Endothelial cell of umbilical vein (primary cell): ENCODE measurements around the gene SPOP. TPM values are rescaled to one million over a fixed set of nuclear protein-coding genes. Genes with fewer than 3 reads are reported as not detected.

ENCODE experiments used
- BruUV-seq: library from RNA; stranded (reverse); fragments of 400-500 nt; replicated peaks from 2 replicates; lab custom pipeline; 2021; lab: Mats Ljungman, UMichigan
- CTCF ChIA-PET: fragments of 300-600, 350-600 bp; sonication (Branson Sonifier 250); formaldehyde crosslinking; loops from one replicate; lab custom pipeline; 2021; ENCODE audit warnings: antibody characterized with exemption, inconsistent platforms; lab: Charles Lee
- POLR2A ChIA-PET: fragments of 300-600, 350-600 bp; sonication (Branson Sonifier 250); formaldehyde crosslinking; loops from one replicate; lab custom pipeline; 2021; ENCODE audit warnings: antibody characterized with exemption, inconsistent platforms; lab: Charles Lee
- DNase-seq: peaks from one replicate; pipeline ENCODE4 v3.0.0-alpha.2; 2011; ENCODE audit warnings: low read depth, low spot score
- FAIRE-seq: peaks from 2 replicates; lab custom pipeline; 2011; peaks lifted over from hg19 to GRCh38; lab: Jason Lieb, UNC
- H2AFZ ChIP-seq: 2 replicates; pipeline ENCODE4 v1.6.0; 2012; ENCODE audit warnings: low read depth, low read length, control low read depth, inconsistent platforms
- H3K27ac ChIP-seq: 2 replicates; pipeline ENCODE4 v1.5.1; 2011; ENCODE audit warnings: low read depth, mild to moderate bottlenecking, control low read depth, low read length, moderate library complexity; ENCODE audit not compliant: insufficient read depth
- H3K27me3 ChIP-seq, 2 experiments: 2 replicates each; pipeline versions ENCODE4 v1.6.0 to v1.6.1; 2011; ENCODE audit warnings: low read length in 2 of 2, mixed read lengths in 1 of 2; ENCODE audit not compliant: control insufficient read depth in 2 of 2, insufficient read depth in 2 of 2
- H3K36me3 ChIP-seq, 2 experiments: 2 replicates in 1 of 2; 3 replicates in 1 of 2; pipeline ENCODE4 v1.5.1; 2011; ENCODE audit warnings: low read length in 2 of 2, mild to moderate bottlenecking in 1 of 2, moderate library complexity in 1 of 2; ENCODE audit not compliant: control insufficient read depth in 2 of 2, insufficient read depth in 2 of 2; ENCODE audit errors: extremely low read depth in 1 of 2
- H3K4me1 ChIP-seq: 3 replicates; pipeline ENCODE4 v1.5.1; 2011; ENCODE audit warnings: mild to moderate bottlenecking, low read length; ENCODE audit not compliant: control insufficient read depth, insufficient read depth; ENCODE audit errors: extremely low read depth
- H3K4me2 ChIP-seq: 2 replicates; pipeline ENCODE4 v1.6.1; 2011; ENCODE audit warnings: low read length, control low read depth, mixed read lengths; ENCODE audit not compliant: insufficient read depth
- H3K4me3 ChIP-seq, 3 experiments: fragments of 200-600 bp in 1 of 3; sonication (generic), shearing (Covaris generic) in 1 of 3; replicated peaks in 1 of 3; 2 replicates each; pipeline ENCODE4 v1.5.1; 2011 to 2016; ENCODE audit warnings: control low read depth in 3 of 3, low read length in 3 of 3, mild to moderate bottlenecking in 2 of 3, inconsistent platforms in 1 of 3, low read depth in 1 of 3, moderate library complexity in 1 of 3; ENCODE audit not compliant: insufficient read depth in 1 of 3
- H3K79me2 ChIP-seq: 2 replicates; pipeline ENCODE4 v1.6.0; 2012; ENCODE audit warnings: low read length, inconsistent platforms; ENCODE audit not compliant: control insufficient read depth, insufficient read depth
- H3K9ac ChIP-seq: replicated peaks from 2 replicates; pipeline ENCODE3; 2011; ENCODE audit warnings: low read length, control low read depth; ENCODE audit not compliant: insufficient read depth; ENCODE audit errors: extremely low read depth
- H3K9me1 ChIP-seq: replicated peaks from 3 replicates; pipeline ENCODE4 v1.6.0; 2011; ENCODE audit warnings: mild to moderate bottlenecking, low read length; ENCODE audit not compliant: control insufficient read depth, insufficient read depth; ENCODE audit errors: extremely low read depth
- H3K9me3 ChIP-seq: replicated peaks from 2 replicates; pipeline ENCODE4 v1.5.1; 2012; ENCODE audit warnings: low read length, inconsistent platforms; ENCODE audit not compliant: control insufficient read depth, insufficient read depth
- H4K20me1 ChIP-seq: replicated peaks from 2 replicates; pipeline ENCODE3; 2011; ENCODE audit warnings: mild to moderate bottlenecking, low read length; ENCODE audit not compliant: control insufficient read depth, insufficient read depth; ENCODE audit errors: extremely low read depth
- EZH2 ChIP-seq: IDR thresholded peaks from 2 replicates; pipeline ENCODE4 v1.6.1; 2012; ENCODE audit warnings: borderline replicate concordance, low read depth, mild to moderate bottlenecking, moderate library complexity, low read length, inconsistent platforms; ENCODE audit not compliant: severe bottlenecking
- FOS ChIP-seq: IDR thresholded peaks from 2 replicates; pipeline ENCODE4 v1.6.1; 2011; ENCODE audit warnings: mild to moderate bottlenecking, low read length, moderate library complexity, borderline replicate concordance; ENCODE audit not compliant: insufficient read depth
- GATA2 ChIP-seq: IDR thresholded peaks from 2 replicates; pipeline ENCODE4 v1.7.0; 2011; ENCODE audit warnings: low read depth, mild to moderate bottlenecking, moderate library complexity, mixed read lengths, low read length; ENCODE audit not compliant: insufficient read length, insufficient read depth
- JUN ChIP-seq: IDR thresholded peaks from 2 replicates; pipeline ENCODE4 v1.6.1; 2011; ENCODE audit warnings: borderline replicate concordance, low read depth; ENCODE audit not compliant: insufficient read length, insufficient read depth
- MYC ChIP-seq: IDR thresholded peaks from one replicate; pipeline ENCODE4 v1.6.1; 2011; ENCODE audit warnings: mild to moderate bottlenecking, low read depth, low read length
- POLR2A ChIP-seq: IDR thresholded peaks from 2 replicates; pipeline ENCODE4 v1.6.1; 2012; ENCODE audit warnings: low read depth, mild to moderate bottlenecking, control low read depth, low read length
- POLR2AphosphoS5 ChIP-seq: IDR thresholded peaks from 2 replicates; pipeline ENCODE4 v1.6.1; 2012; ENCODE audit warnings: low read depth, mild to moderate bottlenecking, control low read depth, low read length, moderate library complexity; ENCODE audit not compliant: insufficient read depth
- dilution Hi-C: fragments of 300-500 bp; cut with MboI; formaldehyde crosslinking; loops from one replicate; pipeline ENCODE4 v1.15.0; 2019; ENCODE audit warnings: low sequenced_read_pairs; ENCODE audit not compliant: extremely low pct_ligation_motif_present
- intact Hi-C: fragments of 100-400 bp; cut with micrococcal nuclease; formaldehyde crosslinking; loops from one replicate; pipeline ENCODE4 v1.10.0; 2022
- polyA plus RNA-seq, 4 experiments: library from polyadenylated mRNA; depleted of rRNA in 3 of 4; stranded (reverse) in 3 of 4; unstranded in 1 of 4; fragments of >200 nt; gene quantifications; 2 replicates each; pipeline versions ENCODE4 v1.2.1 to v1.2.3, GENCODE V29; 2011 to 2012; ENCODE audit warnings: missing spikeins in 1 of 4
- total RNA-seq: library from RNA; stranded (reverse); gene quantifications from 2 replicates; pipeline ENCODE4 v1.2.3, GENCODE V29; 2021
- TF ChIP-seq, protein P1 (sequence below), 2 donors: IDR thresholded peaks; 1 replicate in 1 of 2; 2 replicates in 1 of 2; pipeline ENCODE4 v1.5.1; 2011; ENCODE audit warnings: low read length in 2 of 2, mild to moderate bottlenecking in 2 of 2, moderate library complexity in 2 of 2, control low read depth in 1 of 2, inconsistent platforms in 1 of 2, low read depth in 1 of 2; ENCODE audit not compliant: insufficient read depth in 1 of 2; ENCODE audit errors: extremely low read depth in 1 of 2
- TF ChIP-seq, protein P2 (sequence below): IDR thresholded peaks from 2 replicates; pipeline ENCODE4 v1.6.1; 2011; ENCODE audit not compliant: insufficient read depth, insufficient read length

SPOP gene
- total and polyA plus RNA-seq, 2 donors (not counting 3 experiments of a cell fraction or from before 2014, with no cell fraction given): 46.9 to 61.0 TPM

DNA sequence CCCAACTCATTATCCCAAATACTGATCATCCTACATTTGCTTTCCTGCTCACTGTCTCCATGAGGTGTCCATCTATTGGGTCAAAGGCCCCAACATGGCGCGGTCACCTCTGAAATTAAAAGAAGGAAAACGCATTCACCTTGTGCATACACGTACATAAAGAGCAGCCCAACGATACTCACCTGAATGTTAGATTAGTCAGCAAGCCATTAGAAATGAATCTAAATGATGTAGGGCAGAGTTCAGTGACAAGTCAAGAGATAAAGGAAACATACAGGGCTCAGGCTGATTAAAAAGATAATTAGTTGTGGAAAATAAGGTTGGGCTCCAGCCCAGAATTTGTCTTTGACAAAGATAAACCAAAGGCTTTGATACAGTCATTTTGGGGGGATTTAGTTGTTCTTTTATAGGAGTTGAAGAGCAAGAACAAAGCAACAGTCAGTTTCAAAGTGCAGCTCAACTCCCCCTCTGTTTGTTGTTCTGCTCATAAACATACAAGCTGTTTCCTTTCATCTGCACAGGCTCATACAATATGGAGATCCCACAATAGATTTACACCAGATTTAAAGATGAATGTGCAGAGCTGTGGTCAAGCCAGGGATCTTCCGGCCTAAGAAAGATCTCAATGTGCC lies 81.2 kb downstream of the SPOP start:
- H3K4me1 ChIP-seq: peaks cover 7% of the 10 kb centered on the region
- no peak overlapping the region for H3K9ac ChIP-seq
- H3K9me1 ChIP-seq: no peaks in the 10 kb centered on the region
- H3K9me3 ChIP-seq: no peaks in the 10 kb centered on the region
- CTCF ChIA-PET: interaction anchor here (0.8 to 3.5 kb wide), 9 partner anchors 11 to 400 kb away, joined by 3 to 15 read pairs (median 4); partner anchors contain the start of gene NXPH3
- intact Hi-C loops (no loop called here), dilution Hi-C loops (no loop called here)
- H3K4me3 ChIP-seq: no peak overlapping the region
- DNase-seq: no peak
- H3K27me3 ChIP-seq: no peaks in the 10 kb centered on the region
- H3K27ac ChIP-seq: no peak overlapping the region
- H2AFZ ChIP-seq: no peak overlapping the region
- POLR2A ChIA-PET: no interaction called here
- no peaks in the 10 kb centered on the region for H4K20me1 ChIP-seq
- H3K36me3 ChIP-seq: peaks cover 2 to 13% of the 10 kb centered on the region in 2 experiments
- H3K79me2 ChIP-seq: no peaks in the 10 kb centered on the region
- BruUV-seq: no TSS peak
- FAIRE-seq: no peak
- no peak for TF ChIP-seq GATA2
- TF ChIP-seq EZH2: no peak
- TF ChIP-seq, protein P1, sequence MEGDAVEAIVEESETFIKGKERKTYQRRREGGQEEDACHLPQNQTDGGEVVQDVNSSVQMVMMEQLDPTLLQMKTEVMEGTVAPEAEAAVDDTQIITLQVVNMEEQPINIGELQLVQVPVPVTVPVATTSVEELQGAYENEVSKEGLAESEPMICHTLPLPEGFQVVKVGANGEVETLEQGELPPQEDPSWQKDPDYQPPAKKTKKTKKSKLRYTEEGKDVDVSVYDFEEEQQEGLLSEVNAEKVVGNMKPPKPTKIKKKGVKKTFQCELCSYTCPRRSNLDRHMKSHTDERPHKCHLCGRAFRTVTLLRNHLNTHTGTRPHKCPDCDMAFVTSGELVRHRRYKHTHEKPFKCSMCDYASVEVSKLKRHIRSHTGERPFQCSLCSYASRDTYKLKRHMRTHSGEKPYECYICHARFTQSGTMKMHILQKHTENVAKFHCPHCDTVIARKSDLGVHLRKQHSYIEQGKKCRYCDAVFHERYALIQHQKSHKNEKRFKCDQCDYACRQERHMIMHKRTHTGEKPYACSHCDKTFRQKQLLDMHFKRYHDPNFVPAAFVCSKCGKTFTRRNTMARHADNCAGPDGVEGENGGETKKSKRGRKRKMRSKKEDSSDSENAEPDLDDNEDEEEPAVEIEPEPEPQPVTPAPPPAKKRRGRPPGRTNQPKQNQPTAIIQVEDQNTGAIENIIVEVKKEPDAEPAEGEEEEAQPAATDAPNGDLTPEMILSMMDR (IDR thresholded peaks at IDR 0.05; ENCODE audit: extremely low read depth in 1 of 2, insufficient read depth in 1 of 2, low read depth in 1 of 2, low read length in 2 of 2): no peak
- TF ChIP-seq, protein P2, sequence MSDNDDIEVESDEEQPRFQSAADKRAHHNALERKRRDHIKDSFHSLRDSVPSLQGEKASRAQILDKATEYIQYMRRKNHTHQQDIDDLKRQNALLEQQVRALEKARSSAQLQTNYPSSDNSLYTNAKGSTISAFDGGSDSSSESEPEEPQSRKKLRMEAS: no peak
- TF ChIP-seq FOS: no peak
- TF ChIP-seq POLR2A: no peak
- no peak for TF ChIP-seq POLR2AphosphoS5
- no peak for TF ChIP-seq MYC
- no peak for TF ChIP-seq JUN
- no peak overlapping the region for H3K4me2 ChIP-seq
